Endothelial cell of umbilical vein (primary cell): Measurements from ENCODE around the gene HCK.
A peak's percentile ranks its signal among the peaks of the same experiment; 100 is the strongest.

ENCODE experiments used
- CTCF ChIP-seq, 2 donors: IDR thresholded peaks; 1 replicate in 1 of 2; 2 replicates in 1 of 2; pipeline ENCODE4 v1.5.1; 2011; ENCODE audit warnings: low read length in 2 of 2, mild to moderate bottlenecking in 2 of 2, moderate library complexity in 2 of 2, control low read depth in 1 of 2, inconsistent platforms in 1 of 2, low read depth in 1 of 2; ENCODE audit not compliant: insufficient read depth in 1 of 2; ENCODE audit errors: extremely low read depth in 1 of 2
- POLR2A ChIP-seq: IDR thresholded peaks from 2 replicates; pipeline ENCODE4 v1.6.1; 2012; ENCODE audit warnings: low read depth, mild to moderate bottlenecking, control low read depth, low read length

GRCh38 chr20:32034581-32035425 is 17.2 kb upstream of the HCK start:
- TF ChIP-seq POLR2A (no peak), CTCF (IDR thresholded peaks at IDR 0.05; ENCODE audit: extremely low read depth in 1 of 2, insufficient read depth in 1 of 2, low read depth in 1 of 2, low read length in 2 of 2) (peak in 1 of 2 donors; percentile 27)
